ENCODE measurements around the gene MRTFA. TPM values are rescaled to one million over a fixed set of nuclear protein-coding genes. Genes with fewer than 3 reads are reported as not detected.
"Not testable (repeated sequence)": the region's sequence is repeated elsewhere in the genome, so short reads cannot be mapped to it uniquely, and the experiment has no call there.

MRTFA gene
- total RNA-seq, 4 donors from 2014 or later: 24.5 to 56.3 (median 40.9) TPM

DNA sequence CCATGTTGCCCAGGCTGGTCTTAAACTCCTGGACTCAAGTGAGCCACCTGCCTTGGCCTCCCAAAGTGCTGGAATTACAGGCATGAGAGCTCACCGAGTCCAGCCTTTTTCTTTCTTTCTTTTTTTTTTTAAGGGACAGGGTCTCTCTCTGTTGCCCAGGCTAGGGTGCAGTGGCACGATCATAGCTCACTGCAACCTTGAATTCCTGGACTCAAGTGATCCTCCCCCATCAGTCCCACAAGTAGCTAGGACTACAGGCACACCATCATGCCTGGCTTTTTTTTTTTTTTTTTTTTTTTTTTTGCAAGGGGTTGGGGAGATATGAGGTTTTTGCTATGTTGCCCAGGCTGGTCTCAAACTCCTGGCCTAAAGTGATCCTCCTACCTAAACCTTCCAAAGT is 78.5 kb downstream of the MRTFA start:
- peaks cover 0 to 7% (median 0%) of the 10 kb centered on the region in 3 donors for H3K36me3 ChIP-seq
- no peak for TF ChIP-seq CTCF (IDR thresholded peaks at IDR 0.05)
- no peak for TF ChIP-seq POLR2A (IDR thresholded peaks at IDR 0.05)
- intact Hi-C loops (cut with DNase I): no loop called here
- no peaks in the 10 kb centered on the region for H3K9me3 ChIP-seq
- DNase-seq: no peak
- no peak overlapping the region for H3K4me3 ChIP-seq
- 100% methylated on average over 2 of the region's 2 CpGs for WGBS, 2 donors
- H3K27me3 ChIP-seq: no peaks in the 10 kb centered on the region
- peaks cover 0 to 8% (median 0%) of the 10 kb centered on the region in 3 donors for H3K4me1 ChIP-seq
- H3K27ac ChIP-seq: no peak overlapping the region

DNA sequence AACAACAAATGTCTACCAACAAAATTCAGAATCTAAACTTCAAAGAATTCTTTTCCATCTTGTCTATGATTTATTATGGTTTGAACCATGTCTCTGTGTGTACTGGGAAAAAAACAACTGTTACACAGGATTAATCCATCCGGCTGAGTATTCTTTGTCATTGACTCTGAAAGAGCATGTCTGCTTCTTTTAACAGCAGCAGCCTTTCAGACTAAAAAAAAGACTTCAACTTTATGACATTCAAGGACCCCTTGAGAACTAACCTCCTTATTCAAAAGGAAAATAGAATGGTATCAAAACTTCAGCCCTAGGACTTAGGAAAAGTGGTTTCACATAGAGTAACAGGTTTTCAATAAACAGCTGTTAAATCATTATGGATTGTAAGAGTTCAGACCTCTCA is 79.9 kb downstream of the MRTFA start:
- DNase-seq: no peak
- intact Hi-C loops (cut with DNase I): no loop called here
- peaks cover 0 to 17% (median 0%) of the 10 kb centered on the region in 3 donors for H3K36me3 ChIP-seq
- H3K9me3 ChIP-seq: no peaks in the 10 kb centered on the region
- H3K4me3 ChIP-seq: no peak overlapping the region
- TF ChIP-seq CTCF (IDR thresholded peaks at IDR 0.05) (no peak), POLR2A (IDR thresholded peaks at IDR 0.05) (no peak)
- no peak overlapping the region for H3K27ac ChIP-seq
- WGBS, 2 donors: 50 to 63% methylated on average over 1 of the region's 1 CpG
- H3K27me3 ChIP-seq: no peaks in the 10 kb centered on the region
- peaks cover 0 to 8% (median 0%) of the 10 kb centered on the region in 3 donors for H3K4me1 ChIP-seq

DNA sequence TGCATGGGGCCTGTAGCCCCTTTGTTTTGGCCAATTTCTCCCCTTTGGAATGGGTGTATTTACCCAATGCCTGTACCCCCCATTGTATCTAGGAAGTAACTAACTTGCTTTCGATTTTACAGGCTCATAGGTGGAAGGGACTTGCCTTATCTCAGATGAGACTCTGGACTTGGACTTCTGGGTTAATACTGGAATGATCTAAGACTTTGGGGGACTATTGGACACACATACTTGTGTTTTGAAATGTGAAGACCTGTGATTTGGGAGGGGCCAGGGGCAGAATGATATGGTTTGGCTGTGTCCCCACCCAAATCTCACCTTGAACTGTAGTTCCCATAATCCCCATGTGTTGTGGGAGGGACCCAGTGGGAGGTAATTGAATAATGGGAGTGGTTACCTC is 82.5 kb downstream of the MRTFA start:
- H3K27me3 ChIP-seq; DNase-seq; H3K9me3 ChIP-seq; H3K4me1 ChIP-seq; H3K27ac ChIP-seq; intact Hi-C loops (cut with DNase I); H3K4me3 ChIP-seq: not testable (repeated sequence)
- 100% methylated on average over 1 of the region's 1 CpG; no CpG with 5 or more reads in 1 of the 2 donors for WGBS, 2 donors
- peaks cover 0 to 22% (median 0%) of the 10 kb centered on the region in 3 donors for H3K36me3 ChIP-seq

DNA sequence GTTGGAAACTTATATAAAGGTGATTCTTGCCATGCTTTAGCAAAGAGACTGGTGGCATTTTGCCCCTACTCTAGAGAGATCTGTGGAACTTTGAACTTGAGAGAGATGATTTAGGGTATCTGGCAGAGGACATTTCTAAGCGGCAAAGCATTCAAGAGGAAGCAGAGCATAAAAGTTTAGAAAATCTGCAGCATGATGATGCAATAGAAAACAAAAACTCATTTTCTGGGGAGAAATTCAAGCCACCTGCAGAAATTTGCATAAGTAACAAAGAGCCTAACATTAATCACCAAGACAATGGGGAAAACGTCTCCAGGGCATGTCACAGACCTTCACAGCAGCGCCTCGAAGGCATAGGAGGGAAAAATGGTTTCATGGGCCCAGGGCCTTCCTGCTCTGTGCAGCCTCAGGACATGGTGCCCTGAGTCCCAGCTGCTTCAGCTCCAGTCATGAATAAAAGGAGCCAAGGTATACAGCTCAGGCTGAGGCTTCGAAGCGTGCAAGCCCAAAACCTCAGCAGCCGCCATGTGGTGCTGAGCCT is 83.4 kb downstream of the MRTFA start:
- intact Hi-C loops (cut with DNase I): no loop called here
- Histone ChIP-seq H3K27ac (no peak overlapping the region), H3K9me3 (no peaks in the 10 kb centered on the region), H3K27me3 (no peaks in the 10 kb centered on the region), H3K4me3 (no peak overlapping the region), H3K4me1 (peaks cover 0 to 8% (median 0%) of the 10 kb centered on the region in 3 donors), H3K36me3 (peaks cover 0 to 26% (median 0%) of the 10 kb centered on the region in 3 donors)
- WGBS, 2 donors: 76 to 95% methylated on average over 5 to 7 of the region's 7 CpGs
- no peak for TF ChIP-seq POLR2A (IDR thresholded peaks at IDR 0.05)
- no peak for TF ChIP-seq CTCF (IDR thresholded peaks at IDR 0.05)
- DNase-seq: no peak

DNA sequence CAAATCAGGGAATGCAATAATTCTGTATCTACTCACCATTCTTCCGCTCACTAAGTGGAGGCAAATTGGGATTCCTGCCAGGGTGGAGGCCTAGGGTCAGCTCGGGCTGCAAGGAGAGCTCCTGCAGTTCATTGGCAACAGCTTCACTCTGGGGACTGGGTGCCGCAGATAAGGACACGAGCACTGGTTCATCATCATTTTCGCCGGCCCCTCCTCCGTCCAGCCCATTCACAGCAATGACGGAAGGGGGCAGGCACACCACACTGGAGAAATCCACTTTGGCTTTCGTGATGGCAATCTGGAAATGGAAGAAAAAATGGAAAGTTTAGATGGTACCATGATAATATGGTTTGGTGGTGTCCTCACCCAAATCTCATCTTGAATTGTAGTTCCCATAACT is 84.4 kb downstream of the MRTFA start:
- Histone ChIP-seq H3K4me1 (peaks cover 0 to 8% (median 0%) of the 10 kb centered on the region in 3 donors), H3K27me3 (no peaks in the 10 kb centered on the region), H3K27ac (no peak overlapping the region), H3K36me3 (peaks cover 0 to 37% (median 0%) of the 10 kb centered on the region in 3 donors), H3K4me3 (no peak overlapping the region), H3K9me3 (no peaks in the 10 kb centered on the region)
- TF ChIP-seq CTCF (IDR thresholded peaks at IDR 0.05) (no peak), POLR2A (IDR thresholded peaks at IDR 0.05) (no peak)
- DNase-seq: no peak
- intact Hi-C loops (cut with DNase I): no loop called here
- WGBS, 2 donors: 93 to 95% methylated on average over 8 to 9 of the region's 9 CpGs

DNA sequence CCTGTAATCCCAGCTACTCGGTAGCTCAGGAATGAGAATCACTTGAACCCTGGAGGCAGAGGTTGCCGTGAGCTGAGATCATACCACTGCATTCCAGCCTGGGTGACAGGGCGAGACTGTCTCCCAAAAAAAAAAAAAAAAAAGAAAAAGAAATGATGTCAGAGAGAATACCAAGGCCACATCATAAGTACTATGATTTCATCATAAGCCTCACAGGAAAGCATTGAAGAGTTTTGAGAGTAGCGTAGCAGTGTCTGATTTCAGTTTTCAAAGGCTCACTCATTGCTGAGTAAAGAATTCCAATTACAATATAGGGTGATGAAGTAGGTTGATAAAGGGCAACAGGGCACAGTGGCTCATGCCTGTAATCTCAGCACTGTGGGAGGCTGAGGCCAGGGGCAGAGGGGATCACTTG is 88.8 kb downstream of the MRTFA start:
- peaks cover 0 to 10% (median 9%) of the 10 kb centered on the region in 3 donors for H3K4me1 ChIP-seq
- no peak overlapping the region for H3K4me3 ChIP-seq
- intact Hi-C loops (cut with DNase I): no loop called here
- H3K36me3 ChIP-seq: peaks cover 0 to 44% (median 0%) of the 10 kb centered on the region in 3 donors
- no peak for TF ChIP-seq POLR2A (IDR thresholded peaks at IDR 0.05)
- DNase-seq: no peak
- WGBS, 2 donors: 88 to 94% methylated on average over 4 of the region's 4 CpGs
- H3K27me3 ChIP-seq: no peaks in the 10 kb centered on the region
- H3K27ac ChIP-seq: no peak overlapping the region
- no peaks in the 10 kb centered on the region for H3K9me3 ChIP-seq

Measured in esophagus squamous epithelium (tissue), 5 donors.